ENCODE results near the gene TPCN2. TPM values are rescaled to one million over a fixed set of nuclear protein-coding genes. Genes with fewer than 3 reads are reported as not detected.

TPCN2 gene
- total and polyA plus RNA-seq, 9 donors, result 6.4 to 9.9 (median 7.6) TPM

DNA sequence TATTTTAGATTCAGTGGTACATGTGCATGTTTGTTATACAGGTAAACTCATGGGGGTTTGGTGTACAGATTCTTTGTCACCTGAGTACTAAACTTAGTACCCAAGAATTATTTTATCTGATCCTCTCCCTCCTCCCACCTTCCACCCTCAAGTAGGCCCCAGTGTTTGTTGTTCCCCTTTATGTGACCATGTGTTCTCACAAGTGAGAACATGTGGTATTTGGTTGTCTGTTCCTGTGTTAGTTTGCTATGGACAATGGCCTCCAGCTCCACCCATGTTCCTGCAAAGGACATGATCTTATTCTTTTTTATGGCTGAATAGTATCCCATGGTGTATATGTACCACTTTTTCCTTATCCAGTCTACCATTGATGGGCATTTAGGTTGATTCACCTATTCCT lies 113.8 kb downstream of the TPCN2 start:
- no peak for DNase-seq
- Histone ChIP-seq H3K27ac (ENCODE audit: low read length) (no peak overlapping the region), H3K27me3 (ENCODE audit: control insufficient read depth, insufficient read depth, low read length) (no peaks in the 10 kb centered on the region), H3K4me1 (ENCODE audit: control insufficient read depth, insufficient read depth, low read length) (peaks cover 20% of the 10 kb centered on the region), H3K4me3 (ENCODE audit: low read length) (no peak overlapping the region), H3K9me3 (replicated peaks; ENCODE audit: control insufficient read depth, low read depth, low read length) (peaks cover 5% of the 10 kb centered on the region), H3K36me3 (ENCODE audit: control insufficient read depth, insufficient read depth, low read length) (no peaks in the 10 kb centered on the region)

DNA sequence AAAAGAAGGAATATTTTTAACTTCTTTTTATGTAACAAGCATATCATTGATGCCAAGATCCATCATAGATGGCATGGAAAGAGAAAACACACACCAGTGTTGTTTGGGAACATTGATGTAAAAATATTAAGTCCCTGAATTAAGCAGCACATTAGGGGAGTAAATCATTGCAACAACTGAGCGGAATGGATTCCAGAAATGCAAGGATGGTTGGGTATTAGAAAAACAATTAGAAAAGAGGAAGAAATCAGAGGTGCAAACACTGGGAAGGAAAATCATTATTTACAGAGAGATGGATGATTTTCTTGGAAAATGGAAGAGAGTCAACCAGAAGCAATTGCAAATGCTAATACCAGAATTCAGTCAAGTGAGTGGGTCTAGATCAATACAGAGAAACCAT lies 115.1 kb downstream of the TPCN2 start:
- H3K4me3 ChIP-seq (ENCODE audit: low read length), result no peak overlapping the region
- no peaks in the 10 kb centered on the region for H3K36me3 ChIP-seq (ENCODE audit: control insufficient read depth, insufficient read depth, low read length)
- WGBS (ENCODE audit: insufficient coverage), result 88% methylated on average over 1 of the region's 1 CpG
- H3K9me3 ChIP-seq (replicated peaks; ENCODE audit: control insufficient read depth, low read depth, low read length), result peaks cover 5% of the 10 kb centered on the region
- DNase-seq, result no peak
- H3K27me3 ChIP-seq (ENCODE audit: control insufficient read depth, insufficient read depth, low read length), result no peaks in the 10 kb centered on the region
- peaks cover 12% of the 10 kb centered on the region for H3K4me1 ChIP-seq (ENCODE audit: control insufficient read depth, insufficient read depth, low read length)
- H3K27ac ChIP-seq (ENCODE audit: low read length), result no peak overlapping the region

DNA sequence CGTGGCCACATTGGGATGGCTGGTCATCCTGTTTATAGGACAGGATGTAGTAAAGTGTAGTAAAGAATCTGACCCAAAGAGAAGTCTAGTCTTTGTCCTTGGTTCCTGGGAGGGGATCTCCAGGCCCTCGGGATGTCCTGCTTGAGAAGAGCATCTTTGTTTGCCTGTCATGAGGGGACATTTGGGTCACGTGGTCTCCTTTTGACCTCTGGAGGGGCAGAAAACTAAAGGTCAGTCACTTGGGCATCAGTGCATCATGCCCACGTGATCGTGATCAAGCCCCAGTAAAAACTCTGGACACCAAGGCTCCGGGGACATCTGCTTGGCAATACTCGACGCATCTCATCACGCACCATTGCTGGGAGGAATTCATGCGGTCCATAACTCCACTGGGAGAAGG lies 116.1 kb downstream of the TPCN2 start:
- WGBS (ENCODE audit: insufficient coverage), result 80% methylated on average over 3 of the region's 10 CpGs
- Histone ChIP-seq H3K4me1 (ENCODE audit: control insufficient read depth, insufficient read depth, low read length) (peaks cover 12% of the 10 kb centered on the region), H3K27me3 (ENCODE audit: control insufficient read depth, insufficient read depth, low read length) (no peaks in the 10 kb centered on the region), H3K36me3 (ENCODE audit: control insufficient read depth, insufficient read depth, low read length) (no peaks in the 10 kb centered on the region), H3K9me3 (replicated peaks; ENCODE audit: control insufficient read depth, low read depth, low read length) (peaks cover 5% of the 10 kb centered on the region), H3K4me3 (ENCODE audit: low read length) (no peak overlapping the region), H3K27ac (ENCODE audit: low read length) (no peak overlapping the region)
- DNase-seq, result no peak

DNA sequence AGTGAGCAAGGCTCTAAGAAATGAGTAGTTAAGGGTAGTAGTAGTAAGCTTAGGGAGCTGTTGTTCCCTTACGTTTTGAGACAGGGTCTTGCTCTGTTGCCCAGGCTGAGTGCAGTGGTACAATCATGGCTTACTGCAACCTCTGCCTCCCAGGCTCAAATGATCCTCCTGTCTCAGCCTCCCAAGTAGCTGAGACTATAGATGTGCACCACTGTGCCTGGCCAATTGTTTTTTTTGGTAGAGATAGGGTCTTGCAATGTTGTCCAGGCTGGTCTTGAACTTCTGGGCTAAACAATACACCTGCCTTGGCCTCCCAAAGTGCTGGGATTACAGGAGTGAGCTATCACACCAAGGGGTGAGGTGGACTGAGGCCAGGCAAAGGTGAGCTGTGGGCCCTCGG lies 117.0 kb downstream of the TPCN2 start:
- DNase-seq, result no peak
- Histone ChIP-seq H3K4me3 (ENCODE audit: low read length) (no peak overlapping the region), H3K36me3 (ENCODE audit: control insufficient read depth, insufficient read depth, low read length) (no peaks in the 10 kb centered on the region), H3K27ac (ENCODE audit: low read length) (no peak overlapping the region), H3K27me3 (ENCODE audit: control insufficient read depth, insufficient read depth, low read length) (no peaks in the 10 kb centered on the region), H3K9me3 (replicated peaks; ENCODE audit: control insufficient read depth, low read depth, low read length) (peaks cover 5% of the 10 kb centered on the region), H3K4me1 (ENCODE audit: control insufficient read depth, insufficient read depth, low read length) (peaks cover 15% of the 10 kb centered on the region)
- WGBS (ENCODE audit: insufficient coverage), result 79% methylated on average over 2 of the region's 2 CpGs

DNA sequence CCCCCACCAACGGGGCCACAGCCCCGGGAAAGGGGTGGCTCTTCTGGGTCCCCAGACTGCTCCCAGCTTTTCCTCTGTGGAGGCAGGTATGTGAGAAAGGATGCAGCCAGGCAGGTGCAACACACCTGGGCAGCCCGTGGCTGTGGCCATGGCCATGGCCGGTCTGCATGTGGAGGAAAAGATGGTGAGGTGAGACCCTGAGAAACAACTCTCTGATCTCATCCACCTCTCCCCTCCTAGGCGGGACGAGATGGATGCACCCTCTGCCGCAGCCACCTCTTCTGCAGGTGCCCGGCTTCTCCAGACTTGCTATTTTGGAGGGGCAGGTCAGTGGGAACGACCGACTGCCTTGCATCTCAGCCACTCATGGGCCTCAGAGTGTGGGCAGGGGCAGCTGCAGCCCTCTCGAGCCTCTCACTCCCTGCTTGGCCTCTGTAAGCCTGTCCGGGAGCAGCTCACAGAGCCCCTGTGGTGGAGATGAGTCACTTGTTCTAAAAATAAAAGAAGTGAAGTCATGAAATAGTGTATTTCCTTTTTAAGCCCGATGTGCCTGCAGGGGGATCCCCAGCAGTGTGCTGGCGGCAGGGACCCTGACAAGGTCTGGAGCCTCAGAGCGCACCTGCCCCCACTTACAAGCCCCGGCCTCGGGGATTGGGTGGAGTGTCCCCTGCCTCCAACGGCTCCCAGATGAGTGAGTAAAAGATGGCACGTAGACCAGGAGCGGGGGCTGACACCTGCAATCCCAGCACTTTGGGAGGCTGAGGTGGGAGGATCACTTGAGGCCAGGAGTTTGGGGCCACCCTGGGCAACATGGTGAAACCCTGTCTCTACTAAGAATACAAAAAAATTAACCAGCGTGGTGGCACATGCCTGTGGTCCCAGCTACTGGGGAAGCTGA lies 117.7 kb downstream of the TPCN2 start:
- H3K4me3 ChIP-seq (ENCODE audit: low read length), result no peak overlapping the region

DNA sequence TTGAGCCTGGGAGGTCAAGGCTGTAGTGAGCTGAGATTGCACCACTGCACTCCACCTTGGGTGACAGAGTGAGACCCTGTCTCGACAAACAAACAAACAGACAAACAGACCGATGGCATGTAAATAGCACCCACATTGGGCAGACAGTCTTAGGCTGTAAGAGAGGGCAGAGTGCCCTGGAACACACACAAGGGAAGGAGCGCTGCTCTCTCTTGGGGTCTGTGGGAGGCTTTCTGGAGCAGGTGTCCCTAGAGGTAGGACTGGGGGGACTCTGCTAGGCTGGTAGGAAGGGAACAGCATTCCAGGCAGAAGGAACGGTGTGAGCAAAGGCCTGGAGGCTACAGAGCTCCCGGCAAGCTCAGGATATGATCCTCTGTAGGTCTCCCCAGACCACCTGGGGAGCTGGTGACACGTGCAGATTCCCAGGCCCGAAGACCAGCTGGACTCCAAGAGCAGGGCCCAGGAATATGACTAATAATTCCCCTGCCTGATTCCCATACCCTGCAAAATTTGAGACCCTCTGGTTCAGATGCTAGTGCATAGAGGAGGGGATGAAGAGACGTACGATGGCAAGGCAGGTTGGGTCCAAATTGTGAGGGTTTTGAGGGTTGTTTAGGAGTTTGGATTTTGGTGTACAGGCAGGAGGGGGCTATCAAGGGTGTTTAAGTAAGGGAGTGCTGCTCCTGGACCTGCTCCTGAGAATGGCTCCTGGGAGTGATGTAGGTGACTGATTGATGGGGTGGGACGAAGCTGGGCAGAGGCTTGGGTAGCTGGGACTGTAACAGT lies 118.6 kb downstream of the TPCN2 start:
- Histone ChIP-seq H3K27ac (ENCODE audit: low read length) (no peak overlapping the region), H3K4me1 (ENCODE audit: control insufficient read depth, insufficient read depth, low read length) (peaks cover 18% of the 10 kb centered on the region)
- 82% methylated on average over 6 of the region's 10 CpGs for WGBS (ENCODE audit: insufficient coverage)

More for the DNA sequence above, 117.7 kb downstream of the TPCN2 start:
- peak overlapping the region; percentile 48 for H3K27ac ChIP-seq (ENCODE audit: low read length)
- H3K4me1 ChIP-seq (ENCODE audit: control insufficient read depth, insufficient read depth, low read length), result peaks cover 18% of the 10 kb centered on the region
- no peaks in the 10 kb centered on the region for H3K27me3 ChIP-seq (ENCODE audit: control insufficient read depth, insufficient read depth, low read length)
- peaks cover 5% of the 10 kb centered on the region for H3K9me3 ChIP-seq (replicated peaks; ENCODE audit: control insufficient read depth, low read depth, low read length)
- 19% methylated on average over 5 of the region's 21 CpGs for WGBS (ENCODE audit: insufficient coverage)
- no peaks in the 10 kb centered on the region for H3K36me3 ChIP-seq (ENCODE audit: control insufficient read depth, insufficient read depth, low read length)
- peak; percentile 87 for DNase-seq

DNA sequence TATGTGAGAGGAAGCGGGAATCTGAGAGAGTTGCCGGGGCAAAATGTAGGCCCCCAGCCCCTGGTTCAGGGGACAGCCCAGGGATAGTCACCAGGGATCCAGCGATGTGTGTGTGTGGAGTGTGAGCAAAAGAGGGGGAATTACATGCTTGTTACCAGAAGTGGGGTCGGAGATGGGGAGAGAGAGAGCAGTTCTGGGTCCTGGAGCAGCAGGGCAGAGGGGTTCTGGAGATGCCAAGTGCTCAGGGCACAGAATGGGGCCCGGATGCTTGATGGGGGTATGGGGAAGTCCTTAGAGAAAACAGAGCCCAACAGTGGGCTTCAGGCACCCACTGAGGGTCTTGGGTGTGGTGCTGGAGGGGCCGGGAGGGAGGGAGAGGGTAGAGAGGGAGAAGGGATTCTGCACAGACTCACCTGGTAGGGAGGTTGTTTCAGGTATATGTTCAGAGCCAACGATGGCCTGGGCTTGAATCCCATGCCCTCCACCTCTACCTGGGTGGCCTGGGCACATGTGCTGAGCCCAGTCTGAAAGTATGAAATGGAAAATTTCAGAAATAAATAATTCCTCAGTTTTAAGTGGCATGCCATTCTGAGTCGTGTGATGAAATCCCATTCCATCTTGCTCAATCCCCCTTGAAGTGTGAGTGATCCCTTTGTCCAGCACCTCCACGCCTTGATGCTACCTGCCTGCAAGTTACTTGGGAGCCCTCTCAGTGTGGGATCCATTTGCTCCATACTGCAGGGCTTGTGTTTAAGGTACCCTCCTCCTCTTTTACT lies 119.4 kb downstream of the TPCN2 start:
- WGBS (ENCODE audit: insufficient coverage), result 60% methylated on average over 7 of the region's 9 CpGs
- Histone ChIP-seq H3K27me3 (ENCODE audit: control insufficient read depth, insufficient read depth, low read length) (no peaks in the 10 kb centered on the region), H3K4me3 (ENCODE audit: low read length) (no peak overlapping the region), H3K36me3 (ENCODE audit: control insufficient read depth, insufficient read depth, low read length) (no peaks in the 10 kb centered on the region), H3K4me1 (ENCODE audit: control insufficient read depth, insufficient read depth, low read length) (peaks cover 18% of the 10 kb centered on the region), H3K27ac (ENCODE audit: low read length) (no peak overlapping the region), H3K9me3 (replicated peaks; ENCODE audit: control insufficient read depth, low read depth, low read length) (peaks cover 2% of the 10 kb centered on the region)
- no peak for DNase-seq

More for the DNA sequence above, 118.6 kb downstream of the TPCN2 start:
- DNase-seq, result no peak
- peaks cover 5% of the 10 kb centered on the region for H3K9me3 ChIP-seq (replicated peaks; ENCODE audit: control insufficient read depth, low read depth, low read length)
- H3K27me3 ChIP-seq (ENCODE audit: control insufficient read depth, insufficient read depth, low read length), result no peaks in the 10 kb centered on the region
- no peak overlapping the region for H3K4me3 ChIP-seq (ENCODE audit: low read length)
- no peaks in the 10 kb centered on the region for H3K36me3 ChIP-seq (ENCODE audit: control insufficient read depth, insufficient read depth, low read length)

DNA sequence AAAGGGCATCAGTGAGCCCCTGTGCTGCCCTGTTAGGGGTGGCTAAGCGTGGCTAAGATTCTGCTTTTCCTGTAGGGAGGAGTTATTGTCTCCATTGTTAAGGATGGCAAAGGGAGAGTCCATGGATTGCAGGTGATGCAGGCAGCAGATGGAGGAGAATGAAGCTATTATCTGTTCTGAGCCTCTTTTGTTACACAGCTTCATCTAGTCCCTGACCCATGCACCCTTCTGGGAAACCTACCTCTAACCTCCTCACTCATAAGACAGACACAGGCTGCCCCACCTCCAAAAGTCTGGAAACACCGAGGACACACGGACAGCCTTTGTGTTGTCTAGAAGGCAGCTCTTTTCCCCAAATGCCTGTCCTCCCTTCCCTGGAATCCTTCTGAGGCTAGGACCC lies 120.7 kb downstream of the TPCN2 start:
- no peaks in the 10 kb centered on the region for H3K9me3 ChIP-seq (replicated peaks; ENCODE audit: control insufficient read depth, low read depth, low read length)
- H3K27ac ChIP-seq (ENCODE audit: low read length), result no peak overlapping the region
- H3K4me1 ChIP-seq (ENCODE audit: control insufficient read depth, insufficient read depth, low read length), result peaks cover 18% of the 10 kb centered on the region
- 100% methylated on average over 2 of the region's 3 CpGs for WGBS (ENCODE audit: insufficient coverage)
- DNase-seq, result no peak
- no peak overlapping the region for H3K4me3 ChIP-seq (ENCODE audit: low read length)
- H3K27me3 ChIP-seq (ENCODE audit: control insufficient read depth, insufficient read depth, low read length), result no peaks in the 10 kb centered on the region
- H3K36me3 ChIP-seq (ENCODE audit: control insufficient read depth, insufficient read depth, low read length), result no peaks in the 10 kb centered on the region

DNA sequence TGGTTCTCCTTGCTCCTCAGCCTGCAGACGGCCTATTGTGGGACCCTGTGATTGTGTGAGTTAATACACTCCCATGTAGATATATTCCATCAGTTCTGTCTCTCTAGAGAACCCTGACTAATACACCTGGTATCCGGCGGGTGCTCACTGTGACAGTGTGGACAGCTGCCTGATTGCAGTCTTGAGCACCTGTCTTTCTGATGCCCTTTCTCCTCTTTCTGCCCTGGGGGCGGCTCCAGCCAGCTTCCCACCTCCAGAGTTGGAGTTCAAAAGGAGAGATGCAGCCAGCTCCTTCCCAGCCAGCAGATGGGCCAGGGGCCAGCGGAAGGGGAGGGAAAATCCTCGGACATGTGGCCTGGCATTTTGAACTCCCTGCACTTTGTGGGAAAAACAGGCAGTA lies 122.0 kb downstream of the TPCN2 start:
- DNase-seq, result peak; percentile 37
- Histone ChIP-seq H3K4me1 (ENCODE audit: control insufficient read depth, insufficient read depth, low read length) (peaks cover 18% of the 10 kb centered on the region), H3K36me3 (ENCODE audit: control insufficient read depth, insufficient read depth, low read length) (no peaks in the 10 kb centered on the region), H3K27ac (ENCODE audit: low read length) (no peak overlapping the region), H3K27me3 (ENCODE audit: control insufficient read depth, insufficient read depth, low read length) (no peaks in the 10 kb centered on the region), H3K9me3 (replicated peaks; ENCODE audit: control insufficient read depth, low read depth, low read length) (peaks cover 2% of the 10 kb centered on the region), H3K4me3 (ENCODE audit: low read length) (no peak overlapping the region)
- WGBS (ENCODE audit: insufficient coverage), result 27% methylated on average over 4 of the region's 6 CpGs

Data from muscle of leg (tissue), 11 donors.